HepG2 (cell line): ENCODE measurements around the gene FGD2. TPM values are rescaled to one million over a fixed set of nuclear protein-coding genes. Genes with fewer than 3 reads are reported as not detected.
A peak's percentile ranks its signal among the peaks of the same experiment; 100 is the strongest.

ENCODE experiments used
- NPAS2 ChIP-seq: sonication (generic); formaldehyde crosslinking; IDR thresholded peaks from 2 replicates; pipeline ENCODE4 v1.8.0; 2022; ENCODE audit warnings: mild to moderate bottlenecking, missing genetic modification reagents, borderline replicate concordance
- PAF1 ChIP-seq: IDR thresholded peaks from 2 replicates; pipeline ENCODE4 v1.6.1; 2016; ENCODE audit warnings: missing genetic modification reagents, missing compliant biosample characterization
- PBX2 ChIP-seq: IDR thresholded peaks from 2 replicates; pipeline ENCODE4 v1.6.1; 2016; ENCODE audit warnings: control low read depth
- RARA ChIP-seq: IDR thresholded peaks from 2 replicates; pipeline ENCODE4 v1.6.1; 2016; ENCODE audit warnings: missing genetic modification reagents, missing compliant biosample characterization
- SCMH1 ChIP-seq: sonication (generic); formaldehyde crosslinking; IDR thresholded peaks from 2 replicates; pipeline ENCODE4 v1.9.0; 2021; ENCODE audit warnings: missing genetic modification reagents, mild to moderate bottlenecking, borderline replicate concordance
- SOX13 ChIP-seq, 3 experiments: fragments of 450-650 bp in 1 of 3; sonication (generic) in 1 of 3; formaldehyde crosslinking in 1 of 3; IDR thresholded peaks in 2 of 3; conservative IDR thresholded peaks in 1 of 3; 2 replicates each; pipeline versions ENCODE4 v1.5.0 to v1.6.1; 2016 to 2020; ENCODE audit warnings: antibody characterized with exemption in 1 of 3, mild to moderate bottlenecking in 1 of 3, missing compliant biosample characterization in 1 of 3, missing genetic modification reagents in 1 of 3, moderate library complexity in 1 of 3
- ZNF557 ChIP-seq: sonication (generic); formaldehyde crosslinking; IDR thresholded peaks from 2 replicates; pipeline ENCODE4 v1.4.0; 2020; ENCODE audit warnings: missing genetic modification reagents
- ZNF891 ChIP-seq: sonication (generic); formaldehyde crosslinking; IDR thresholded peaks from 2 replicates; pipeline ENCODE4 v1.5.0; 2020; ENCODE audit warnings: mild to moderate bottlenecking, missing genetic modification reagents
- polyA plus RNA-seq, 8 experiments: library from polyadenylated mRNA; depleted of rRNA in 3 of 8; stranded (reverse) in 7 of 8; unstranded in 1 of 8; fragments of >200 nt; fragmentation: Illumina TruSeq in 4 of 8; extraction: Trizol in 4 of 8; gene quantifications; 2 replicates each; pipeline versions ENCODE4 v1.2.1 to v1.2.3, GENCODE V29; 2011 to 2016; ENCODE audit warnings: low read depth in 4 of 8, missing spikeins in 1 of 8, mixed read lengths in 1 of 8; ENCODE audit not compliant: insufficient read depth in 1 of 8
- total RNA-seq, 5 experiments: library from RNA; depleted of rRNA; stranded (reverse); fragments of >200 nt; fragmentation: Illumina TruSeq; extraction: Trizol; gene quantifications; 2 replicates each; pipeline ENCODE4 v1.2.3, GENCODE V29; 2016; ENCODE audit warnings: low read depth in 1 of 5
- TF ChIP-seq, protein P1 (sequence below): sonication (generic); formaldehyde crosslinking; IDR thresholded peaks from 2 replicates; pipeline ENCODE4 v1.5.0; 2020; ENCODE audit warnings: missing genetic modification reagents, mild to moderate bottlenecking, borderline replicate concordance
- TF ChIP-seq, protein P2 (sequence below): sonication (generic); formaldehyde crosslinking; IDR thresholded peaks from 2 replicates; pipeline ENCODE4 v1.5.0; 2020; ENCODE audit warnings: mild to moderate bottlenecking, missing genetic modification reagents, borderline replicate concordance
- TF ChIP-seq, protein P3 (sequence below): sonication (generic); formaldehyde crosslinking; IDR thresholded peaks from 2 replicates; pipeline ENCODE4 v1.5.1; 2020; ENCODE audit warnings: mild to moderate bottlenecking, missing genetic modification reagents, moderate library complexity

Gene FGD2
- total and polyA plus RNA-seq, 2 of the 13 experiments (the other 11 are each of a cell fraction or from before 2014, with no cell fraction given), result not detected

DNA sequence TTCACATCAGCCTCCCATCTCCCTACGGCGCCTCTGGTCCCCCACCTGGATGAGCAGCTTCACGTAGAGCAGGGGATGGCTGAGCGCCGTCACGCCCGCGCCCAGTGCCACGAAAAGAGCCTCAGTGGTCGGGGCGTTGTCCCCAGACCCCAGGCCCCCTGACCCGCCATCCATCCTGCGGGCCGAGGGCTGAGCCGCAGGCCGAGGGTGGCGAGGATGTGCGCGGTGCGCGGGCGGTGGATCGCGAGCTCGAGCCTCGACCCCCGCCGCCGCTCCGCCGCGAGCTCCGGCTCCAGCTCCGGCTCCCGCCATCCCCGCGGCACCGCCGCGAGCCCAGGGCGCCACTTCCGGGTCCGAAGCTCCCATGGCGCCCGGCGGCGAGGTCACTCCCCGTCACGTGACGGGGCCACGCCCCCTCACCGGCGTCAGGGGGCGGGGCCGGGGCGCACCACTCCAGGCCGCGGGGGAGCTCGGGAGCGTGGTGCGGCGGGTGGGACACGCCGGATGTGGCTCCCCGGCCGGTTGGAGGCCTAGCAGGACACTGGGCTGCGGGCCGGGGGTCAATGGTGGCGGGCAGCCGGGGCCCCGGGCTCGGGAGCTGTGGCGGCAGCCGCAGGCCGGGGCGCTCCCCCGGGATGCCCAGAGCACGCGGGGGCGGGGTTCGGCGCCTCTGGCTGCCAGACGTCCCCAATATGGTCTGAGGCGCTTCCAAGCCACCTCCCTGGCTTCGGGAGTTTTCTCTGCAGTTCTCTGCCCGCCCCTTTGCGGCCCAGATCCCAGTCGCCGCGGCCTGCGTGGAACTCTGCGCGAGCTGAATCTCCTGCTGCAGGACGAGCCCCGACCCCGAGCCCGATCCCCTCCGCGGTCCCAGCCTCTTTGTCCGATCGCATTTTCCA is 19.4 kb upstream of the FGD2 start, which contains the start of gene MTCH1 (continued):
- TF ChIP-seq SOX13 (IDR thresholded peaks at IDR 0.05) (no peak), SOX13 (CRISPR knock-in tag; conservative IDR thresholded peaks at IDR 0.05 in 1 of 2, IDR thresholded peaks at IDR 0.05 in 1 of 2) (no peak), RARA (no peak; the same call in 1 of the 2 replicates), ZNF557 (0 out of 2 replicates have a peak, but pooled peaks have one; percentile 1), SCMH1 (no peak), NPAS2 (CRISPR knock-in tag) (no peak), ZNF891 (no peak), PBX2 (CRISPR knock-in tag) (no peak), PAF1 (CRISPR knock-in tag) (no peak)
- TF ChIP-seq, protein P1, sequence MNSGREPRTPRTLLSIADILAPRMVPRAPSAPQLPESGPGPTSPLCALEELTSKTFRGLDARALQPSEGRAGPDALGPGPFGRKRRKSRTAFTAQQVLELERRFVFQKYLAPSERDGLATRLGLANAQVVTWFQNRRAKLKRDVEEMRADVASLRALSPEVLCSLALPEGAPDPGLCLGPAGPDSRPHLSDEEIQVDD (CRISPR knock-in tag), result peak; percentile 73; the same call in 1 of the 2 replicates
- TF ChIP-seq, protein P2, sequence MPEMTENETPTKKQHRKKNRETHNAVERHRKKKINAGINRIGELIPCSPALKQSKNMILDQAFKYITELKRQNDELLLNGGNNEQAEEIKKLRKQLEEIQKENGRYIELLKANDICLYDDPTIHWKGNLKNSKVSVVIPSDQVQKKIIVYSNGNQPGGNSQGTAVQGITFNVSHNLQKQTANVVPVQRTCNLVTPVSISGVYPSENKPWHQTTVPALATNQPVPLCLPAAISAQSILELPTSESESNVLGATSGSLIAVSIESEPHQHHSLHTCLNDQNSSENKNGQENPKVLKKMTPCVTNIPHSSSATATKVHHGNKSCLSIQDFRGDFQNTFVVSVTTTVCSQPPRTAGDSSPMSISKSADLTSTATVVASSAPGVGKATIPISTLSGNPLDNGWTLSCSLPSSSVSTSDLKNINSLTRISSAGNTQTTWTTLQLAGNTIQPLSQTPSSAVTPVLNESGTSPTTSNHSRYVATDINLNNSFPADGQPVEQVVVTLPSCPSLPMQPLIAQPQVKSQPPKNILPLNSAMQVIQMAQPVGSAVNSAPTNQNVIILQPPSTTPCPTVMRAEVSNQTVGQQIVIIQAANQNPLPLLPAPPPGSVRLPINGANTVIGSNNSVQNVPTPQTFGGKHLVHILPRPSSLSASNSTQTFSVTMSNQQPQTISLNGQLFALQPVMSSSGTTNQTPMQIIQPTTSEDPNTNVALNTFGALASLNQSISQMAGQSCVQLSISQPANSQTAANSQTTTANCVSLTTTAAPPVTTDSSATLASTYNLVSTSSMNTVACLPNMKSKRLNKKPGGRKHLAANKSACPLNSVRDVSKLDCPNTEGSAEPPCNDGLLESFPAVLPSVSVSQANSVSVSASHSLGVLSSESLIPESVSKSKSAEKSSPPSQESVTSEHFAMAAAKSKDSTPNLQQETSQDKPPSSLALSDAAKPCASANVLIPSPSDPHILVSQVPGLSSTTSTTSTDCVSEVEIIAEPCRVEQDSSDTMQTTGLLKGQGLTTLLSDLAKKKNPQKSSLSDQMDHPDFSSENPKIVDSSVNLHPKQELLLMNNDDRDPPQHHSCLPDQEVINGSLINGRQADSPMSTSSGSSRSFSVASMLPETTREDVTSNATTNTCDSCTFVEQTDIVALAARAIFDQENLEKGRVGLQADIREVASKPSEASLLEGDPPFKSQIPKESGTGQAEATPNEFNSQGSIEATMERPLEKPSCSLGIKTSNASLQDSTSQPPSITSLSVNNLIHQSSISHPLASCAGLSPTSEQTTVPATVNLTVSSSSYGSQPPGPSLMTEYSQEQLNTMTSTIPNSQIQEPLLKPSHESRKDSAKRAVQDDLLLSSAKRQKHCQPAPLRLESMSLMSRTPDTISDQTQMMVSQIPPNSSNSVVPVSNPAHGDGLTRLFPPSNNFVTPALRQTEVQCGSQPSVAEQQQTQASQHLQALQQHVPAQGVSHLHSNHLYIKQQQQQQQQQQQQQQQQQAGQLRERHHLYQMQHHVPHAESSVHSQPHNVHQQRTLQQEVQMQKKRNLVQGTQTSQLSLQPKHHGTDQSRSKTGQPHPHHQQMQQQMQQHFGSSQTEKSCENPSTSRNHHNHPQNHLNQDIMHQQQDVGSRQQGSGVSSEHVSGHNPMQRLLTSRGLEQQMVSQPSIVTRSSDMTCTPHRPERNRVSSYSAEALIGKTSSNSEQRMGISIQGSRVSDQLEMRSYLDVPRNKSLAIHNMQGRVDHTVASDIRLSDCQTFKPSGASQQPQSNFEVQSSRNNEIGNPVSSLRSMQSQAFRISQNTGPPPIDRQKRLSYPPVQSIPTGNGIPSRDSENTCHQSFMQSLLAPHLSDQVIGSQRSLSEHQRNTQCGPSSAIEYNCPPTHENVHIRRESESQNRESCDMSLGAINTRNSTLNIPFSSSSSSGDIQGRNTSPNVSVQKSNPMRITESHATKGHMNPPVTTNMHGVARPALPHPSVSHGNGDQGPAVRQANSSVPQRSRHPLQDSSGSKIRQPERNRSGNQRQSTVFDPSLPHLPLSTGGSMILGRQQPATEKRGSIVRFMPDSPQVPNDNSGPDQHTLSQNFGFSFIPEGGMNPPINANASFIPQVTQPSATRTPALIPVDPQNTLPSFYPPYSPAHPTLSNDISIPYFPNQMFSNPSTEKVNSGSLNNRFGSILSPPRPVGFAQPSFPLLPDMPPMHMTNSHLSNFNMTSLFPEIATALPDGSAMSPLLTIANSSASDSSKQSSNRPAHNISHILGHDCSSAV, result peak; percentile 85; the same call in 1 of the 2 replicates
- TF ChIP-seq, protein P3, sequence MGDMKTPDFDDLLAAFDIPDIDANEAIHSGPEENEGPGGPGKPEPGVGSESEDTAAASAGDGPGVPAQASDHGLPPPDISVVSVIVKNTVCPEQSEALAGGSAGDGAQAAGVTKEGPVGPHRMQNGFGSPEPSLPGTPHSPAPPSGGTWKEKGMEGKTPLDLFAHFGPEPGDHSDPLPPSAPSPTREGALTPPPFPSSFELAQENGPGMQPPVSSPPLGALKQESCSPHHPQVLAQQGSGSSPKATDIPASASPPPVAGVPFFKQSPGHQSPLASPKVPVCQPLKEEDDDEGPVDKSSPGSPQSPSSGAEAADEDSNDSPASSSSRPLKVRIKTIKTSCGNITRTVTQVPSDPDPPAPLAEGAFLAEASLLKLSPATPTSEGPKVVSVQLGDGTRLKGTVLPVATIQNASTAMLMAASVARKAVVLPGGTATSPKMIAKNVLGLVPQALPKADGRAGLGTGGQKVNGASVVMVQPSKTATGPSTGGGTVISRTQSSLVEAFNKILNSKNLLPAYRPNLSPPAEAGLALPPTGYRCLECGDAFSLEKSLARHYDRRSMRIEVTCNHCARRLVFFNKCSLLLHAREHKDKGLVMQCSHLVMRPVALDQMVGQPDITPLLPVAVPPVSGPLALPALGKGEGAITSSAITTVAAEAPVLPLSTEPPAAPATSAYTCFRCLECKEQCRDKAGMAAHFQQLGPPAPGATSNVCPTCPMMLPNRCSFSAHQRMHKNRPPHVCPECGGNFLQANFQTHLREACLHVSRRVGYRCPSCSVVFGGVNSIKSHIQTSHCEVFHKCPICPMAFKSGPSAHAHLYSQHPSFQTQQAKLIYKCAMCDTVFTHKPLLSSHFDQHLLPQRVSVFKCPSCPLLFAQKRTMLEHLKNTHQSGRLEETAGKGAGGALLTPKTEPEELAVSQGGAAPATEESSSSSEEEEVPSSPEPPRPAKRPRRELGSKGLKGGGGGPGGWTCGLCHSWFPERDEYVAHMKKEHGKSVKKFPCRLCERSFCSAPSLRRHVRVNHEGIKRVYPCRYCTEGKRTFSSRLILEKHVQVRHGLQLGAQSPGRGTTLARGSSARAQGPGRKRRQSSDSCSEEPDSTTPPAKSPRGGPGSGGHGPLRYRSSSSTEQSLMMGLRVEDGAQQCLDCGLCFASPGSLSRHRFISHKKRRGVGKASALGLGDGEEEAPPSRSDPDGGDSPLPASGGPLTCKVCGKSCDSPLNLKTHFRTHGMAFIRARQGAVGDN, result peak; percentile 92
